IMR-90 (cell line): ENCODE measurements around the gene PCYT1A.

ENCODE experiments used
- BHLHE40 ChIP-seq: fragments of 150-350 bp; IDR thresholded peaks from 2 replicates; pipeline ENCODE4 v1.6.1; 2016; ENCODE audit warnings: mild to moderate bottlenecking, low read depth, low read length
- CHD1 ChIP-seq: IDR thresholded peaks from 2 replicates; pipeline ENCODE4 v1.6.1; 2012; ENCODE audit warnings: low read depth, low read length, improper control_type of control experiment
- CTCF ChIP-seq: conservative IDR thresholded peaks from 2 replicates; pipeline ENCODE4 v1.5.1; 2012; ENCODE audit warnings: mild to moderate bottlenecking, low read depth, low read length, improper control_type of control experiment
- ELK1 ChIP-seq: fragments of 150-350 bp; IDR thresholded peaks from 2 replicates; pipeline ENCODE4 v1.6.1; 2016; ENCODE audit warnings: low read depth, mild to moderate bottlenecking, low read length, moderate library complexity, borderline replicate concordance
- FOS ChIP-seq: fragments of 150-350 bp; IDR thresholded peaks from 2 replicates; pipeline ENCODE4 v1.6.1; 2016; ENCODE audit warnings: low read depth, low read length
- MAFK ChIP-seq: IDR thresholded peaks from 2 replicates; pipeline ENCODE4 v1.6.1; 2012; ENCODE audit warnings: low read depth, low read length, improper control_type of control experiment
- MAZ ChIP-seq: IDR thresholded peaks from 2 replicates; pipeline ENCODE4 v1.6.1; 2012; ENCODE audit warnings: low read depth, mild to moderate bottlenecking, low read length, improper control_type of control experiment, moderate library complexity, borderline replicate concordance
- MXI1 ChIP-seq: IDR thresholded peaks from 2 replicates; pipeline ENCODE4 v1.6.1; 2012; ENCODE audit warnings: low read depth, mild to moderate bottlenecking, low read length, moderate library complexity, borderline replicate concordance
- NFE2L2 ChIP-seq: fragments of 150-350 bp; IDR thresholded peaks from 2 replicates; pipeline ENCODE4 v1.6.1; 2016; ENCODE audit warnings: low read depth, mild to moderate bottlenecking, low read length
- POLR2A ChIP-seq: IDR thresholded peaks from 2 replicates; pipeline ENCODE4 v1.6.1; 2012; ENCODE audit warnings: mild to moderate bottlenecking, low read depth, low read length
- RCOR1 ChIP-seq: IDR thresholded peaks from 2 replicates; pipeline ENCODE4 v1.6.1; 2012; ENCODE audit warnings: mild to moderate bottlenecking, low read length, improper control_type of control experiment; ENCODE audit not compliant: insufficient replicate concordance
- RFX5 ChIP-seq: IDR thresholded peaks from 2 replicates; pipeline ENCODE4 v1.8.0; 2012; ENCODE audit warnings: low read depth, mild to moderate bottlenecking, low read length, moderate library complexity
- SMC3 ChIP-seq: fragments of 150-350 bp; IDR thresholded peaks from 2 replicates; pipeline ENCODE4 v1.6.1; 2016; ENCODE audit warnings: low read depth, mild to moderate bottlenecking, antibody characterized with exemption, low read length, moderate library complexity
- USF2 ChIP-seq: fragments of 150-350 bp; IDR thresholded peaks from 2 replicates; pipeline ENCODE4 v1.6.1; 2017; ENCODE audit warnings: mild to moderate bottlenecking, antibody characterized with exemption, low read length, low read depth

- no peak for TF ChIP-seq RFX5
- TF ChIP-seq CTCF = no peak
- no peak for TF ChIP-seq POLR2A
- no peak for TF ChIP-seq MAFK
- no peak for TF ChIP-seq MAZ
- TF ChIP-seq ELK1 = no peak
- TF ChIP-seq USF2 = no peak
- no peak for TF ChIP-seq CHD1
- no peak for TF ChIP-seq MXI1
- TF ChIP-seq FOS = no peak
- TF ChIP-seq RCOR1 = no peak
- TF ChIP-seq SMC3 = no peak
- no peak for TF ChIP-seq NFE2L2
- TF ChIP-seq BHLHE40 = no peak
Observed at GRCh38 chr3:196227121-196227561, 60.4 kb downstream of the PCYT1A start.
